HepG2 (cell line): ENCODE measurements around the gene ARHGAP26. TPM values are rescaled to one million over a fixed set of nuclear protein-coding genes. Genes with fewer than 3 reads are reported as not detected.

ENCODE experiments used
- ATM ChIP-seq: fragments of 450-650 bp; IDR thresholded peaks from 2 replicates; pipeline ENCODE4 v1.7.1; 2017; ENCODE audit warnings: mild to moderate bottlenecking, borderline replicate concordance
- BRCA1 ChIP-seq: sonication (generic); formaldehyde crosslinking; IDR thresholded peaks from 2 replicates; pipeline ENCODE4 v1.4.0; 2020; ENCODE audit warnings: missing genetic modification reagents
- ESRRA ChIP-seq: sonication (generic); formaldehyde crosslinking; IDR thresholded peaks from 2 replicates; pipeline ENCODE4 v1.5.1; 2020; ENCODE audit warnings: mild to moderate bottlenecking, low read depth, missing genetic modification reagents
- HDAC1 ChIP-seq: sonication (generic); formaldehyde crosslinking; IDR thresholded peaks from 2 replicates; pipeline ENCODE4 v1.5.1; 2020; ENCODE audit warnings: mild to moderate bottlenecking, missing genetic modification reagents
- SMAD3 ChIP-seq: sonication (generic); formaldehyde crosslinking; IDR thresholded peaks from 2 replicates; pipeline ENCODE4 v1.4.0; 2020; ENCODE audit warnings: missing genetic modification reagents
- SP5 ChIP-seq: IDR thresholded peaks from 2 replicates; pipeline ENCODE4 v1.6.1; 2016; ENCODE audit warnings: low read depth, borderline replicate concordance
- TEAD3 ChIP-seq: optimal IDR thresholded peaks from 2 replicates; pipeline ENCODE3; 2016; ENCODE audit warnings: borderline replicate concordance
- ZNF331 ChIP-seq: sonication (generic); formaldehyde crosslinking; IDR thresholded peaks from 2 replicates; pipeline ENCODE4 v1.4.0; 2020; ENCODE audit warnings: missing genetic modification reagents
- ZNF530 ChIP-seq: sonication (generic); formaldehyde crosslinking; IDR thresholded peaks from 2 replicates; pipeline ENCODE4 v1.5.0; 2020; ENCODE audit warnings: low read depth, mild to moderate bottlenecking, missing genetic modification reagents
- ZNF768 ChIP-seq: sonication (generic); formaldehyde crosslinking; IDR thresholded peaks from 2 replicates; pipeline ENCODE4 v1.4.0; 2020; ENCODE audit warnings: missing genetic modification reagents
- ZNF788 ChIP-seq: sonication (generic); formaldehyde crosslinking; IDR thresholded peaks from 2 replicates; pipeline ENCODE4 v1.5.0; 2020; ENCODE audit warnings: mild to moderate bottlenecking, missing genetic modification reagents, borderline replicate concordance
- polyA plus RNA-seq, 8 experiments: library from polyadenylated mRNA; depleted of rRNA in 3 of 8; stranded (reverse) in 7 of 8; unstranded in 1 of 8; fragments of >200 nt; fragmentation: Illumina TruSeq in 4 of 8; extraction: Trizol in 4 of 8; gene quantifications; 2 replicates each; pipeline versions ENCODE4 v1.2.1 to v1.2.3, GENCODE V29; 2011 to 2016; ENCODE audit warnings: low read depth in 4 of 8, missing spikeins in 1 of 8, mixed read lengths in 1 of 8; ENCODE audit not compliant: insufficient read depth in 1 of 8
- total RNA-seq, 5 experiments: library from RNA; depleted of rRNA; stranded (reverse); fragments of >200 nt; fragmentation: Illumina TruSeq; extraction: Trizol; gene quantifications; 2 replicates each; pipeline ENCODE4 v1.2.3, GENCODE V29; 2016; ENCODE audit warnings: low read depth in 1 of 5
- TF ChIP-seq, protein P1 (sequence below): sonication (generic); formaldehyde crosslinking; IDR thresholded peaks from 2 replicates; pipeline ENCODE4 v1.4.0; 2020; ENCODE audit warnings: missing genetic modification reagents, borderline replicate concordance
- TF ChIP-seq, protein P2 (sequence below): sonication (generic); formaldehyde crosslinking; IDR thresholded peaks from 2 replicates; pipeline ENCODE4 v1.5.0; 2020; ENCODE audit warnings: missing genetic modification reagents, mild to moderate bottlenecking, borderline replicate concordance
- TF ChIP-seq, protein P3 (sequence below): sonication (generic); formaldehyde crosslinking; IDR thresholded peaks from 2 replicates; pipeline ENCODE4 v1.4.0; 2020; ENCODE audit warnings: low read depth, missing genetic modification reagents
- TF ChIP-seq, protein P4 (sequence below): sonication (generic); formaldehyde crosslinking; IDR thresholded peaks from 2 replicates; pipeline ENCODE4 v1.5.0; 2020; ENCODE audit warnings: missing genetic modification reagents
- TF ChIP-seq, protein P5 (sequence below): IDR thresholded peaks from 2 replicates; pipeline ENCODE4 v1.6.1; 2016; ENCODE audit warnings: missing compliant biosample characterization, missing genetic modification reagents, borderline replicate concordance
- TF ChIP-seq, protein P6 (sequence below), 2 experiments: IDR thresholded peaks; 2 replicates each; pipeline ENCODE4 v1.6.1; 2011 to 2012; ENCODE audit warnings: low read length in 2 of 2, borderline replicate concordance in 1 of 2, low read depth in 1 of 2, mild to moderate bottlenecking in 1 of 2, moderate library complexity in 1 of 2

ARHGAP26 gene
- total and polyA plus RNA-seq, 2 of the 13 experiments (the other 11 are each of a cell fraction or from before 2014, with no cell fraction given), result 9.6 to 18.2 TPM

DNA sequence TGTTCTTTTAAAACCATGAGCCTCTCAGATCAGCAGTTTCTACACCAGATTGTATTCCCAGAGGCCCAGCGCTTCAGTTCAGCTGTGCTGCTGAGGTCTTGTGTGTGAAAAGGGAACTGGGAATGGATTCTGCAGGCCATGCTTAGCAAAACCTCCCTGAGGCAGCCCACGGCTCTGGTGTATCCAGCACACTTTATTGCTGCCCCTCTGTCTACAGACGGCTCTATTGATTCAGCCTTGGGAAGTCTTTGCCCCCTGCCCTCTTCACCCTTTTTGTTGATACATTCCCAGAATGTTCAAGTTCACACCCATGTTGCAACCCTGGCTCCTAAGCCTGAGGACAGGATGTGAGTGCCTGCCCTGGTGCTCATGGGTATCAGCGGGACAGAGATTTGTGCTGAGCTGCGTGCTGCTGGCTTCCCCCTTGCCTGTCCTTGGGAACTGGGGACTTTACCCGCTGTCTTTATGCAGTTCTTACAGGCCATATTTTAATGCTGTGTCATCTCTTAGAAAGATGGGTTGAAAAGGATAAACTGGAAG lies 37.3 kb downstream of the ARHGAP26 start (continued):
- TF ChIP-seq, protein P1, sequence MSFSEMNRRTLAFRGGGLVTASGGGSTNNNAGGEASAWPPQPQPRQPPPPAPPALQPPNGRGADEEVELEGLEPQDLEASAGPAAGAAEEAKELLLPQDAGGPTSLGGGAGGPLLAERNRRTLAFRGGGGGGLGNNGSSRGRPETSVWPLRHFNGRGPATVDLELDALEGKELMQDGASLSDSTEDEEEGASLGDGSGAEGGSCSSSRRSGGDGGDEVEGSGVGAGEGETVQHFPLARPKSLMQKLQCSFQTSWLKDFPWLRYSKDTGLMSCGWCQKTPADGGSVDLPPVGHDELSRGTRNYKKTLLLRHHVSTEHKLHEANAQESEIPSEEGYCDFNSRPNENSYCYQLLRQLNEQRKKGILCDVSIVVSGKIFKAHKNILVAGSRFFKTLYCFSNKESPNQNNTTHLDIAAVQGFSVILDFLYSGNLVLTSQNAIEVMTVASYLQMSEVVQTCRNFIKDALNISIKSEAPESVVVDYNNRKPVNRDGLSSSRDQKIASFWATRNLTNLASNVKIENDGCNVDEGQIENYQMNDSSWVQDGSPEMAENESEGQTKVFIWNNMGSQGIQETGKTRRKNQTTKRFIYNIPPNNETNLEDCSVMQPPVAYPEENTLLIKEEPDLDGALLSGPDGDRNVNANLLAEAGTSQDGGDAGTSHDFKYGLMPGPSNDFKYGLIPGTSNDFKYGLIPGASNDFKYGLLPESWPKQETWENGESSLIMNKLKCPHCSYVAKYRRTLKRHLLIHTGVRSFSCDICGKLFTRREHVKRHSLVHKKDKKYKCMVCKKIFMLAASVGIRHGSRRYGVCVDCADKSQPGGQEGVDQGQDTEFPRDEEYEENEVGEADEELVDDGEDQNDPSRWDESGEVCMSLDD (CRISPR knock-in tag), result peak; percentile 31; the same call in 1 of the 2 replicates
- TF ChIP-seq, protein P2, sequence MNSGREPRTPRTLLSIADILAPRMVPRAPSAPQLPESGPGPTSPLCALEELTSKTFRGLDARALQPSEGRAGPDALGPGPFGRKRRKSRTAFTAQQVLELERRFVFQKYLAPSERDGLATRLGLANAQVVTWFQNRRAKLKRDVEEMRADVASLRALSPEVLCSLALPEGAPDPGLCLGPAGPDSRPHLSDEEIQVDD (CRISPR knock-in tag), result no peak
- peak; percentile 98 for TF ChIP-seq HDAC1
- TF ChIP-seq BRCA1 (CRISPR knock-in tag), result peak; percentile 89; the same call in 1 of the 2 replicates
- TF ChIP-seq, protein P3, sequence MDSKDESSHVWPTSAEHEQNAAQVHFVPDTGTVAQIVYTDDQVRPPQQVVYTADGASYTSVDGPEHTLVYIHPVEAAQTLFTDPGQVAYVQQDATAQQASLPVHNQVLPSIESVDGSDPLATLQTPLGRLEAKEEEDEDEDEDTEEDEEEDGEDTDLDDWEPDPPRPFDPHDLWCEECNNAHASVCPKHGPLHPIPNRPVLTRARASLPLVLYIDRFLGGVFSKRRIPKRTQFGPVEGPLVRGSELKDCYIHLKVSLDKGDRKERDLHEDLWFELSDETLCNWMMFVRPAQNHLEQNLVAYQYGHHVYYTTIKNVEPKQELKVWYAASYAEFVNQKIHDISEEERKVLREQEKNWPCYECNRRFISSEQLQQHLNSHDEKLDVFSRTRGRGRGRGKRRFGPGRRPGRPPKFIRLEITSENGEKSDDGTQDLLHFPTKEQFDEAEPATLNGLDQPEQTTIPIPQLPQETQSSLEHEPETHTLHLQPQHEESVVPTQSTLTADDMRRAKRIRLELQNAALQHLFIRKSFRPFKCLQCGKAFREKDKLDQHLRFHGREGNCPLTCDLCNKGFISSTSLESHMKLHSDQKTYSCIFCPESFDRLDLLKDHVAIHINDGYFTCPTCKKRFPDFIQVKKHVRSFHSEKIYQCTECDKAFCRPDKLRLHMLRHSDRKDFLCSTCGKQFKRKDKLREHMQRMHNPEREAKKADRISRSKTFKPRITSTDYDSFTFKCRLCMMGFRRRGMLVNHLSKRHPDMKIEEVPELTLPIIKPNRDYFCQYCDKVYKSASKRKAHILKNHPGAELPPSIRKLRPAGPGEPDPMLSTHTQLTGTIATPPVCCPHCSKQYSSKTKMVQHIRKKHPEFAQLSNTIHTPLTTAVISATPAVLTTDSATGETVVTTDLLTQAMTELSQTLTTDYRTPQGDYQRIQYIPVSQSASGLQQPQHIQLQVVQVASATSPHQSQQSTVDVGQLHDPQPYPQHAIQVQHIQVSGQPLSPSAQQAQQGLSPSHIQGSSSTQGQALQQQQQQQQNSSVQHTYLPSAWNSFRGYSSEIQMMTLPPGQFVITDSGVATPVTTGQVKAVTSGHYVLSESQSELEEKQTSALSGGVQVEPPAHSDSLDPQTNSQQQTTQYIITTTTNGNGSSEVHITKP (CRISPR knock-in tag), result peak; percentile 81
- TF ChIP-seq ZNF788 (CRISPR knock-in tag), result peak; percentile 87; the same call in 1 of the 2 replicates
- TF ChIP-seq ESRRA (CRISPR knock-in tag), result peak; percentile 88
- TF ChIP-seq TEAD3 (CRISPR knock-in tag), result peak; percentile 99
- no peak for TF ChIP-seq ZNF530 (CRISPR knock-in tag)
- TF ChIP-seq, protein P4, sequence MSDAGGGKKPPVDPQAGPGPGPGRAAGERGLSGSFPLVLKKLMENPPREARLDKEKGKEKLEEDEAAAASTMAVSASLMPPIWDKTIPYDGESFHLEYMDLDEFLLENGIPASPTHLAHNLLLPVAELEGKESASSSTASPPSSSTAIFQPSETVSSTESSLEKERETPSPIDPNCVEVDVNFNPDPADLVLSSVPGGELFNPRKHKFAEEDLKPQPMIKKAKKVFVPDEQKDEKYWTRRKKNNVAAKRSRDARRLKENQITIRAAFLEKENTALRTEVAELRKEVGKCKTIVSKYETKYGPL (CRISPR knock-in tag), result no peak
- TF ChIP-seq, protein P5, sequence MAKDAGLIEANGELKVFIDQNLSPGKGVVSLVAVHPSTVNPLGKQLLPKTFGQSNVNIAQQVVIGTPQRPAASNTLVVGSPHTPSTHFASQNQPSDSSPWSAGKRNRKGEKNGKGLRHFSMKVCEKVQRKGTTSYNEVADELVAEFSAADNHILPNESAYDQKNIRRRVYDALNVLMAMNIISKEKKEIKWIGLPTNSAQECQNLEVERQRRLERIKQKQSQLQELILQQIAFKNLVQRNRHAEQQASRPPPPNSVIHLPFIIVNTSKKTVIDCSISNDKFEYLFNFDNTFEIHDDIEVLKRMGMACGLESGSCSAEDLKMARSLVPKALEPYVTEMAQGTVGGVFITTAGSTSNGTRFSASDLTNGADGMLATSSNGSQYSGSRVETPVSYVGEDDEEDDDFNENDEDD (CRISPR knock-in tag), result peak; percentile 67; the same call in 1 of the 2 replicates
- TF ChIP-seq ZNF331 (CRISPR knock-in tag), result peak; percentile 92
- TF ChIP-seq SMAD3 (CRISPR knock-in tag), result peak; percentile 97
- no peak for TF ChIP-seq ATM
- peak; percentile 82 for TF ChIP-seq ZNF768
- TF ChIP-seq, protein P6, sequence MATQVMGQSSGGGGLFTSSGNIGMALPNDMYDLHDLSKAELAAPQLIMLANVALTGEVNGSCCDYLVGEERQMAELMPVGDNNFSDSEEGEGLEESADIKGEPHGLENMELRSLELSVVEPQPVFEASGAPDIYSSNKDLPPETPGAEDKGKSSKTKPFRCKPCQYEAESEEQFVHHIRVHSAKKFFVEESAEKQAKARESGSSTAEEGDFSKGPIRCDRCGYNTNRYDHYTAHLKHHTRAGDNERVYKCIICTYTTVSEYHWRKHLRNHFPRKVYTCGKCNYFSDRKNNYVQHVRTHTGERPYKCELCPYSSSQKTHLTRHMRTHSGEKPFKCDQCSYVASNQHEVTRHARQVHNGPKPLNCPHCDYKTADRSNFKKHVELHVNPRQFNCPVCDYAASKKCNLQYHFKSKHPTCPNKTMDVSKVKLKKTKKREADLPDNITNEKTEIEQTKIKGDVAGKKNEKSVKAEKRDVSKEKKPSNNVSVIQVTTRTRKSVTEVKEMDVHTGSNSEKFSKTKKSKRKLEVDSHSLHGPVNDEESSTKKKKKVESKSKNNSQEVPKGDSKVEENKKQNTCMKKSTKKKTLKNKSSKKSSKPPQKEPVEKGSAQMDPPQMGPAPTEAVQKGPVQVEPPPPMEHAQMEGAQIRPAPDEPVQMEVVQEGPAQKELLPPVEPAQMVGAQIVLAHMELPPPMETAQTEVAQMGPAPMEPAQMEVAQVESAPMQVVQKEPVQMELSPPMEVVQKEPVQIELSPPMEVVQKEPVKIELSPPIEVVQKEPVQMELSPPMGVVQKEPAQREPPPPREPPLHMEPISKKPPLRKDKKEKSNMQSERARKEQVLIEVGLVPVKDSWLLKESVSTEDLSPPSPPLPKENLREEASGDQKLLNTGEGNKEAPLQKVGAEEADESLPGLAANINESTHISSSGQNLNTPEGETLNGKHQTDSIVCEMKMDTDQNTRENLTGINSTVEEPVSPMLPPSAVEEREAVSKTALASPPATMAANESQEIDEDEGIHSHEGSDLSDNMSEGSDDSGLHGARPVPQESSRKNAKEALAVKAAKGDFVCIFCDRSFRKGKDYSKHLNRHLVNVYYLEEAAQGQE (IDR thresholded peaks at IDR 0.05; ENCODE audit: borderline replicate concordance in 1 of 2, low read depth in 1 of 2, low read length in 2 of 2), result peak in 1 of 2 experiments; percentile 84; a peak in 2 of 4 replicates
- peak; percentile 78 for TF ChIP-seq SP5 (CRISPR knock-in tag)
